K562 (cell line): ENCODE data around the gene ULBP1. TPM values are rescaled to one million over a fixed set of nuclear protein-coding genes. Genes with fewer than 3 reads are reported as not detected.

Source experiments
- FOXK2 ChIP-seq, 2 experiments: fragments of 450-650 bp; IDR thresholded peaks in 1 of 2; conservative IDR thresholded peaks in 1 of 2; 2 replicates each; pipeline ENCODE4 v1.6.1; 2016; ENCODE audit warnings: low read depth in 2 of 2, mild to moderate bottlenecking in 1 of 2
- HDAC1 ChIP-seq, 2 experiments: fragments of 450-650 bp; IDR thresholded peaks; 2 replicates each; pipeline ENCODE4 v1.6.1; 2016 to 2017; ENCODE audit warnings: inconsistent platforms in 1 of 2, mild to moderate bottlenecking in 1 of 2, moderate library complexity in 1 of 2
- HIVEP1 ChIP-seq: fragments of 250-450 bp; sonication (Bioruptor Pico); IDR thresholded peaks from 2 replicates; pipeline ENCODE4 v1.4.0; 2020; ENCODE audit warnings: mild to moderate bottlenecking
- MAFK ChIP-seq: IDR thresholded peaks from 2 replicates; pipeline ENCODE4 v1.6.1; 2011; ENCODE audit warnings: low read length, improper control_type of control experiment
- NEUROD1 ChIP-seq: fragments of 150-350 bp; IDR thresholded peaks from 2 replicates; pipeline ENCODE4 v1.6.1; 2014; ENCODE audit warnings: borderline replicate concordance, low read length, low read depth; ENCODE audit not compliant: partially characterized antibody
- TCFL5 ChIP-seq: fragments of 250-450 bp; sonication (Bioruptor Pico); conservative IDR thresholded peaks from 2 replicates; pipeline ENCODE4 v1.6.1; 2021; ENCODE audit warnings: mild to moderate bottlenecking, moderate library complexity, matching md5 sums
- ZBTB7A ChIP-seq: IDR thresholded peaks from 2 replicates; pipeline ENCODE4 v1.6.1; 2011; ENCODE audit warnings: low read depth, mild to moderate bottlenecking, low read length, moderate library complexity, borderline replicate concordance; ENCODE audit not compliant: control insufficient read depth
- ZC3H11A ChIP-seq: IDR thresholded peaks from 2 replicates; pipeline ENCODE4 v1.6.1; 2012; ENCODE audit warnings: low read depth, low read length, improper control_type of control experiment
- ZFP36 ChIP-seq: fragments of 150-350 bp; IDR thresholded peaks from 2 replicates; pipeline ENCODE4 v1.6.1; 2018; ENCODE audit warnings: low read length, low read depth; ENCODE audit not compliant: partially characterized antibody
- polyA plus RNA-seq, 8 experiments: library from polyadenylated mRNA; depleted of rRNA in 4 of 8; stranded (reverse) in 5 of 8; unstranded in 3 of 8; fragments of >200 nt; fragmentation: Nextera tagmentation in 2 of 8; fragmentation: Illumina TruSeq in 1 of 8; extraction: Ambion mirVana in 2 of 8; extraction: Trizol in 1 of 8; gene quantifications; 2 replicates each; pipeline versions ENCODE4 v1.2.1 to v1.2.3, GENCODE V29; 2011 to 2014; ENCODE audit warnings: inconsistent platforms in 1 of 8, missing spikeins in 1 of 8
- total RNA-seq, 7 experiments: library from RNA; depleted of rRNA in 6 of 7; stranded (reverse); fragments of >200 nt in 6 of 7; fragmentation: Illumina TruSeq in 2 of 7; extraction: Trizol in 2 of 7; gene quantifications; 2 replicates each; pipeline versions ENCODE4 v1.2.1 to v1.2.3, GENCODE V29; 2011 to 2021; ENCODE audit warnings: low replicate concordance in 1 of 7
- TF ChIP-seq, protein P1 (sequence below): fragments of 250-450 bp; sonication (Bioruptor Pico); IDR thresholded peaks from 2 replicates; pipeline ENCODE4 v1.4.0; 2020
- TF ChIP-seq, protein P2 (sequence below): sonication (generic); formaldehyde crosslinking; IDR thresholded peaks from 2 replicates; pipeline ENCODE4 v1.8.0; 2022; ENCODE audit warnings: missing genetic modification reagents, mild to moderate bottlenecking, borderline replicate concordance
- TF ChIP-seq, protein P3 (sequence below): fragments of 450-650 bp; IDR thresholded peaks from 2 replicates; pipeline ENCODE4 v1.6.1; 2016; ENCODE audit warnings: low read depth, mild to moderate bottlenecking, moderate library complexity
- TF ChIP-seq, protein P4 (sequence below), 3 experiments: IDR thresholded peaks in 2 of 3; conservative IDR thresholded peaks in 1 of 3; 2 replicates each; pipeline ENCODE4 v1.5.1; 2011 to 2012; ENCODE audit warnings: low read length in 3 of 3, mild to moderate bottlenecking in 3 of 3, control low read depth in 2 of 3, improper control_type of control experiment in 1 of 3, inconsistent platforms in 1 of 3, low read depth in 1 of 3, mixed read lengths in 1 of 3, moderate library complexity in 1 of 3; ENCODE audit not compliant: insufficient read depth in 2 of 3

The ULBP1 gene
- total and polyA plus RNA-seq, 9 of the 15 experiments (the other 6 are each of a cell fraction or from before 2014, with no cell fraction given) = 0.33 to 6.0 (median 2.5) TPM

DNA sequence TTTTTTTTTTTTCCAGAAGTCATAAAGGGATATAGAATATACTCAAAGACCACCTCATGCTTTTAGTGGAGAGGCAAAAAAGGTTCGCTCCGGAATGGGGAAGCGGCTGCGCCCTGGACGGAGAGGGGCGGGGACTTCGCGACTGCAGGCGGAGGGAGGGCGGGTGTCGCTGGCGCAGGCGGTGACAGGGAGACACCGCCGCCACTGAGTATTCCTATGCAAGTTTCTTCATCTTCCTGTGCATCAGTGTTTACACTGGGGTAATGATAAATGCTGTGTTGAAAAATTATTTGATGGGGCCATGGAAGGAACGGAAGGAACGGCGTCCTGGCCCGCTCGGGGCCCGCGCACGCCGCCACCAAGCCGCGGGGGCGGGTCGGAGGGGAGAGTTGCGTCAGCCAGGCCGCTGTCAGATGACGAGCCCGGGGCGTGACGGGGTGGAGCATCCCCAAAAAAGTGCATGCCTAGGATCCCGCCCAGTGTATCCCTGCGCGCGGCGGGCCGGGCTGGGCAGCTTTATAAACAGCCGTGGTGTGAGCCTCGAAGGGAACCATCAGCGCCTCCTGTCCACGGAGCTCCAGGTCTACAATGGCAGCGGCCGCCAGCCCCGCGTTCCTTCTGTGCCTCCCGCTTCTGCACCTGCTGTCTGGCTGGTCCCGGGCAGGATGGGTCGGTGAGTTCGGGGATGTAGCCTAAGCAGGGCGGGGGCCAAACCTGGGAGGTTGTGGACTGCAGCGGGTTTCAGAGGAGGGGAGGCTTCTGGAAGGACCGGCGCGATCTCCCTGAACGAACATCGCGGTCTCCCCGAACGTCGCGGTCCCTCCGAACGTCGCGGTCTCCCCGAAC lies at the start of gene ULBP1 (continued):
- TF ChIP-seq, protein P1, sequence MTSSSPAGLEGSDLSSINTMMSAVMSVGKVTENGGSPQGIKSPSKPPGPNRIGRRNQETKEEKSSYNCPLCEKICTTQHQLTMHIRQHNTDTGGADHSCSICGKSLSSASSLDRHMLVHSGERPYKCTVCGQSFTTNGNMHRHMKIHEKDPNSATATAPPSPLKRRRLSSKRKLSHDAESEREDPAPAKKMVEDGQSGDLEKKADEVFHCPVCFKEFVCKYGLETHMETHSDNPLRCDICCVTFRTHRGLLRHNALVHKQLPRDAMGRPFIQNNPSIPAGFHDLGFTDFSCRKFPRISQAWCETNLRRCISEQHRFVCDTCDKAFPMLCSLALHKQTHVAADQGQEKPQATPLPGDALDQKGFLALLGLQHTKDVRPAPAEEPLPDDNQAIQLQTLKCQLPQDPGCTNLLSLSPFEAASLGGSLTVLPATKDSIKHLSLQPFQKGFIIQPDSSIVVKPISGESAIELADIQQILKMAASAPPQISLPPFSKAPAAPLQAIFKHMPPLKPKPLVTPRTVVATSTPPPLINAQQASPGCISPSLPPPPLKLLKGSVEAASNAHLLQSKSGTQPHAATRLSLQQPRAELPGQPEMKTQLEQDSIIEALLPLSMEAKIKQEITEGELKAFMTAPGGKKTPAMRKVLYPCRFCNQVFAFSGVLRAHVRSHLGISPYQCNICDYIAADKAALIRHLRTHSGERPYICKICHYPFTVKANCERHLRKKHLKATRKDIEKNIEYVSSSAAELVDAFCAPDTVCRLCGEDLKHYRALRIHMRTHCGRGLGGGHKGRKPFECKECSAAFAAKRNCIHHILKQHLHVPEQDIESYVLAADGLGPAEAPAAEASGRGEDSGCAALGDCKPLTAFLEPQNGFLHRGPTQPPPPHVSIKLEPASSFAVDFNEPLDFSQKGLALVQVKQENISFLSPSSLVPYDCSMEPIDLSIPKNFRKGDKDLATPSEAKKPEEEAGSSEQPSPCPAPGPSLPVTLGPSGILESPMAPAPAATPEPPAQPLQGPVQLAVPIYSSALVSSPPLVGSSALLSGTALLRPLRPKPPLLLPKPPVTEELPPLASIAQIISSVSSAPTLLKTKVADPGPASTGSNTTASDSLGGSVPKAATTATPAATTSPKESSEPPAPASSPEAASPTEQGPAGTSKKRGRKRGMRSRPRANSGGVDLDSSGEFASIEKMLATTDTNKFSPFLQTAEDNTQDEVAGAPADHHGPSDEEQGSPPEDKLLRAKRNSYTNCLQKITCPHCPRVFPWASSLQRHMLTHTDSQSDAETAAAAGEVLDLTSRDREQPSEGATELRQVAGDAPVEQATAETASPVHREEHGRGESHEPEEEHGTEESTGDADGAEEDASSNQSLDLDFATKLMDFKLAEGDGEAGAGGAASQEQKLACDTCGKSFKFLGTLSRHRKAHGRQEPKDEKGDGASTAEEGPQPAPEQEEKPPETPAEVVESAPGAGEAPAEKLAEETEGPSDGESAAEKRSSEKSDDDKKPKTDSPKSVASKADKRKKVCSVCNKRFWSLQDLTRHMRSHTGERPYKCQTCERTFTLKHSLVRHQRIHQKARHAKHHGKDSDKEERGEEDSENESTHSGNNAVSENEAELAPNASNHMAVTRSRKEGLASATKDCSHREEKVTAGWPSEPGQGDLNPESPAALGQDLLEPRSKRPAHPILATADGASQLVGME = 0 out of 2 replicates have a peak, but pooled peaks have one; percentile 23
- TF ChIP-seq NEUROD1 (peak; percentile 65), HIVEP1 (CRISPR knock-in tag) (no peak), ZC3H11A (no peak), ZFP36 (peak; percentile 54), ZBTB7A (peak; percentile 27; the same call in 1 of the 2 replicates), MAFK (0 out of 2 replicates have a peak, but pooled peaks have one; percentile 14), HDAC1 (IDR thresholded peaks at IDR 0.05) (peak in 1 of 2 experiments; percentile 87; a peak in 2 of 4 replicates), FOXK2 (conservative IDR thresholded peaks at IDR 0.05 in 1 of 2, IDR thresholded peaks at IDR 0.05 in 1 of 2; ENCODE audit: low read depth in 2 of 2) (peak; percentile 75 to 89), TCFL5 (no peak)
- TF ChIP-seq, protein P2, sequence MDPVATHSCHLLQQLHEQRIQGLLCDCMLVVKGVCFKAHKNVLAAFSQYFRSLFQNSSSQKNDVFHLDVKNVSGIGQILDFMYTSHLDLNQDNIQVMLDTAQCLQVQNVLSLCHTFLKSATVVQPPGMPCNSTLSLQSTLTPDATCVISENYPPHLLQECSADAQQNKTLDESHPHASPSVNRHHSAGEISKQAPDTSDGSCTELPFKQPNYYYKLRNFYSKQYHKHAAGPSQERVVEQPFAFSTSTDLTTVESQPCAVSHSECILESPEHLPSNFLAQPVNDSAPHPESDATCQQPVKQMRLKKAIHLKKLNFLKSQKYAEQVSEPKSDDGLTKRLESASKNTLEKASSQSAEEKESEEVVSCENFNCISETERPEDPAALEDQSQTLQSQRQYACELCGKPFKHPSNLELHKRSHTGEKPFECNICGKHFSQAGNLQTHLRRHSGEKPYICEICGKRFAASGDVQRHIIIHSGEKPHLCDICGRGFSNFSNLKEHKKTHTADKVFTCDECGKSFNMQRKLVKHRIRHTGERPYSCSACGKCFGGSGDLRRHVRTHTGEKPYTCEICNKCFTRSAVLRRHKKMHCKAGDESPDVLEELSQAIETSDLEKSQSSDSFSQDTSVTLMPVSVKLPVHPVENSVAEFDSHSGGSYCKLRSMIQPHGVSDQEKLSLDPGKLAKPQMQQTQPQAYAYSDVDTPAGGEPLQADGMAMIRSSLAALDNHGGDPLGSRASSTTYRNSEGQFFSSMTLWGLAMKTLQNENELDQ (CRISPR knock-in tag) = no peak
- TF ChIP-seq, protein P3, sequence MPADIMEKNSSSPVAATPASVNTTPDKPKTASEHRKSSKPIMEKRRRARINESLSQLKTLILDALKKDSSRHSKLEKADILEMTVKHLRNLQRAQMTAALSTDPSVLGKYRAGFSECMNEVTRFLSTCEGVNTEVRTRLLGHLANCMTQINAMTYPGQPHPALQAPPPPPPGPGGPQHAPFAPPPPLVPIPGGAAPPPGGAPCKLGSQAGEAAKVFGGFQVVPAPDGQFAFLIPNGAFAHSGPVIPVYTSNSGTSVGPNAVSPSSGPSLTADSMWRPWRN = 0 out of 2 replicates have a peak, but pooled peaks have one; percentile 54
- TF ChIP-seq, protein P4, sequence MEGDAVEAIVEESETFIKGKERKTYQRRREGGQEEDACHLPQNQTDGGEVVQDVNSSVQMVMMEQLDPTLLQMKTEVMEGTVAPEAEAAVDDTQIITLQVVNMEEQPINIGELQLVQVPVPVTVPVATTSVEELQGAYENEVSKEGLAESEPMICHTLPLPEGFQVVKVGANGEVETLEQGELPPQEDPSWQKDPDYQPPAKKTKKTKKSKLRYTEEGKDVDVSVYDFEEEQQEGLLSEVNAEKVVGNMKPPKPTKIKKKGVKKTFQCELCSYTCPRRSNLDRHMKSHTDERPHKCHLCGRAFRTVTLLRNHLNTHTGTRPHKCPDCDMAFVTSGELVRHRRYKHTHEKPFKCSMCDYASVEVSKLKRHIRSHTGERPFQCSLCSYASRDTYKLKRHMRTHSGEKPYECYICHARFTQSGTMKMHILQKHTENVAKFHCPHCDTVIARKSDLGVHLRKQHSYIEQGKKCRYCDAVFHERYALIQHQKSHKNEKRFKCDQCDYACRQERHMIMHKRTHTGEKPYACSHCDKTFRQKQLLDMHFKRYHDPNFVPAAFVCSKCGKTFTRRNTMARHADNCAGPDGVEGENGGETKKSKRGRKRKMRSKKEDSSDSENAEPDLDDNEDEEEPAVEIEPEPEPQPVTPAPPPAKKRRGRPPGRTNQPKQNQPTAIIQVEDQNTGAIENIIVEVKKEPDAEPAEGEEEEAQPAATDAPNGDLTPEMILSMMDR (IDR thresholded peaks at IDR 0.05 in 2 of 3, conservative IDR thresholded peaks at IDR 0.05 in 1 of 3; ENCODE audit: insufficient read depth in 2 of 3, low read depth in 1 of 3, low read length in 3 of 3) = 0 out of 6 replicates have a peak, but pooled peaks of 1 of the 3 experiments have one; percentile 13
